ENCODE measurements around the gene RILPL2.

The RILPL2 gene

GRCh38 chr12:123391546-123392343 is 44.7 kb downstream of the RILPL2 start:
- H3K4me3 ChIP-seq (ENCODE audit: low read depth, low read length): no peak overlapping the region
- TF ChIP-seq, protein P1, sequence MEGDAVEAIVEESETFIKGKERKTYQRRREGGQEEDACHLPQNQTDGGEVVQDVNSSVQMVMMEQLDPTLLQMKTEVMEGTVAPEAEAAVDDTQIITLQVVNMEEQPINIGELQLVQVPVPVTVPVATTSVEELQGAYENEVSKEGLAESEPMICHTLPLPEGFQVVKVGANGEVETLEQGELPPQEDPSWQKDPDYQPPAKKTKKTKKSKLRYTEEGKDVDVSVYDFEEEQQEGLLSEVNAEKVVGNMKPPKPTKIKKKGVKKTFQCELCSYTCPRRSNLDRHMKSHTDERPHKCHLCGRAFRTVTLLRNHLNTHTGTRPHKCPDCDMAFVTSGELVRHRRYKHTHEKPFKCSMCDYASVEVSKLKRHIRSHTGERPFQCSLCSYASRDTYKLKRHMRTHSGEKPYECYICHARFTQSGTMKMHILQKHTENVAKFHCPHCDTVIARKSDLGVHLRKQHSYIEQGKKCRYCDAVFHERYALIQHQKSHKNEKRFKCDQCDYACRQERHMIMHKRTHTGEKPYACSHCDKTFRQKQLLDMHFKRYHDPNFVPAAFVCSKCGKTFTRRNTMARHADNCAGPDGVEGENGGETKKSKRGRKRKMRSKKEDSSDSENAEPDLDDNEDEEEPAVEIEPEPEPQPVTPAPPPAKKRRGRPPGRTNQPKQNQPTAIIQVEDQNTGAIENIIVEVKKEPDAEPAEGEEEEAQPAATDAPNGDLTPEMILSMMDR (IDR thresholded peaks at IDR 0.05; ENCODE audit: insufficient read depth, low read depth, low read length, missing control alignments): no peak
- no peak for DNase-seq (ENCODE audit: low read depth)

GRCh38 chr12:123390498-123391426 is 45.7 kb downstream of the RILPL2 start:
- H3K4me3 ChIP-seq (ENCODE audit: low read depth, low read length): peak overlapping the region; percentile 86
- TF ChIP-seq, protein P1 (IDR thresholded peaks at IDR 0.05; ENCODE audit: insufficient read depth, low read depth, low read length, missing control alignments): no peak
- DNase-seq (ENCODE audit: low read depth): peak; percentile 32

DNA sequence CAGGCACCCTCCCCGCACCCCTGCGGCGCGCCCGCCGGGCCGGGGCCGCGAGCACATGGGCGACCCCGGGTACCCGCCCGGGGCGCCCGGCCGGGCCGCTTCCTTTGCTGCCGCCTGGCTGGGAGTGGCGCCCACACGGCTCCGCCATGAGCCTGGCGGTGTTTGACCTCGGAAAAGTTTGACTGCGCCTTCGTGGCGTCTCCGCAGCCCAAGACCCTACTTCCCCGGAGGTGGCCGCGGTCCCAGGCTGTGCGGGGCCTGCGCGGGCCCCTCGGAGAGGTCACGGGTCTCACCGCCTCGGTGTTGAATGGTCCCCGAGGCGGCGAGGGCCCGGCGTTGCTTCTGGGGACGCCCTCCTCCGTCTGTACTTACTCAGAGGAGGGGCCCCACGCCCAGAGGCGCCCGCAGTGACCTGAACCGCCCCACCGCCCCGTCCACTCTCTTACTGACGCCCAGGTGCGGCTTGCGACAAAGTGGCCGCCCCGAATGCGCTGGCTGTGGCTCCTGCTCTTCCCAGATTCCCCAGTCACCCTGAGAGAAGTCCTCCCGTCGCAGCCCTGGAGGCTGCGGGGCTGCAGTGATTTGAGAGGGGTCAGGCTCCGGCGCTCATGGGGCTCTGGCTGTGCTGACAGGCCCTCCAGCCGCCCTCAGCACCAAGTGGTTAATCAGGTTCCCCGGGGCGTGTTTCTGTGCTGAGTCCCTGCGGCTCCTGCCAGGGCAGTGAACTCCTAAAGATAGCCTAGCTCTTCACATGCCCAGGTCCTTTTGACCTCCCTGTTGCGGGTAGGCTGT is 46.7 kb downstream of the RILPL2 start:
- H3K4me3 ChIP-seq (ENCODE audit: low read depth, low read length): peak overlapping the region; percentile 86
- DNase-seq (ENCODE audit: low read depth): peak; percentile 56

GRCh38 chr12:123388951-123389559 is 47.4 kb downstream of the RILPL2 start:
- DNase-seq (ENCODE audit: low read depth): no peak
- TF ChIP-seq, protein P1 (IDR thresholded peaks at IDR 0.05; ENCODE audit: insufficient read depth, low read depth, low read length, missing control alignments): no peak
- peak overlapping the region; percentile 86 for H3K4me3 ChIP-seq (ENCODE audit: low read depth, low read length)

More for the DNA sequence above, 46.7 kb downstream of the RILPL2 start:
- TF ChIP-seq, protein P1 (IDR thresholded peaks at IDR 0.05; ENCODE audit: insufficient read depth, low read depth, low read length, missing control alignments): no peak

- peak overlapping the region; percentile 75 for H3K4me3 ChIP-seq (ENCODE audit: low read depth, low read length)
Measured at GRCh38 chr12:123388177-123388950, 48.1 kb downstream of the RILPL2 start.

More at GRCh38 chr12:123388177-123388950, 48.1 kb downstream of the RILPL2 start:
- TF ChIP-seq, protein P1 (IDR thresholded peaks at IDR 0.05; ENCODE audit: insufficient read depth, low read depth, low read length, missing control alignments): no peak
- DNase-seq (ENCODE audit: low read depth): peak; percentile 81

Measured in GM12865 (cell line).